HepG2 (cell line): Measurements from ENCODE around the gene DYDC2. TPM values are rescaled to one million over a fixed set of nuclear protein-coding genes. Genes with fewer than 3 reads are reported as not detected.
A peak's percentile ranks its signal among the peaks of the same experiment; 100 is the strongest.

ENCODE experiments used
- ATRX ChIP-seq: sonication (generic); formaldehyde crosslinking; IDR thresholded peaks from 2 replicates; pipeline ENCODE4 v1.4.0; 2020; ENCODE audit warnings: missing genetic modification reagents, borderline replicate concordance
- BHLHE40 ChIP-seq: IDR thresholded peaks from 2 replicates; pipeline ENCODE4 v1.6.1; 2011; ENCODE audit warnings: low read length, improper control_type of control experiment
- DBP ChIP-seq: sonication (generic); formaldehyde crosslinking; IDR thresholded peaks from 2 replicates; pipeline ENCODE4 v1.4.0; 2020; ENCODE audit warnings: missing genetic modification reagents; ENCODE audit errors: not compliant biosample characterization
- EP300 ChIP-seq, 3 experiments: sonication (generic) in 1 of 3; formaldehyde crosslinking in 1 of 3; IDR thresholded peaks; 2 replicates each; pipeline versions ENCODE4 v1.5.1 to v1.6.1; 2011 to 2020; ENCODE audit warnings: low read depth in 2 of 3, low read length in 2 of 3, borderline replicate concordance in 1 of 3, improper control_type of control experiment in 1 of 3, mild to moderate bottlenecking in 1 of 3, missing genetic modification reagents in 1 of 3, moderate library complexity in 1 of 3
- FOXM1 ChIP-seq: sonication (generic); formaldehyde crosslinking; IDR thresholded peaks from 2 replicates; pipeline ENCODE4 v1.5.0; 2020; ENCODE audit warnings: missing genetic modification reagents
- JUND ChIP-seq: sonication (generic); formaldehyde crosslinking; IDR thresholded peaks from 2 replicates; pipeline ENCODE4 v1.8.0; 2022; ENCODE audit warnings: mild to moderate bottlenecking, missing genetic modification reagents
- KIAA2018 ChIP-seq: sonication (generic); formaldehyde crosslinking; IDR thresholded peaks from 2 replicates; pipeline ENCODE4 v1.5.0; 2020; ENCODE audit warnings: mild to moderate bottlenecking, missing genetic modification reagents, borderline replicate concordance
- MTERF4 ChIP-seq: sonication (generic); formaldehyde crosslinking; IDR thresholded peaks from 2 replicates; pipeline ENCODE4 v1.8.0; 2023; ENCODE audit warnings: mild to moderate bottlenecking, missing genetic modification reagents
- MXD3 ChIP-seq: IDR thresholded peaks from 2 replicates; pipeline ENCODE4 v1.6.1; 2016; ENCODE audit warnings: mild to moderate bottlenecking, missing biosample characterization, missing genetic modification reagents
- SMAD9 ChIP-seq: sonication (generic); formaldehyde crosslinking; IDR thresholded peaks from 2 replicates; pipeline ENCODE4 v1.5.1; 2020; ENCODE audit warnings: mild to moderate bottlenecking, missing genetic modification reagents
- TARDBP ChIP-seq: sonication (generic); formaldehyde crosslinking; IDR thresholded peaks from 2 replicates; pipeline ENCODE4 v1.8.0; 2022; ENCODE audit warnings: mild to moderate bottlenecking, missing genetic modification reagents
- THRA ChIP-seq: sonication (generic); formaldehyde crosslinking; IDR thresholded peaks from 2 replicates; pipeline ENCODE4 v1.4.0; 2020; ENCODE audit warnings: missing genetic modification reagents, borderline replicate concordance
- XRCC5 ChIP-seq: fragments of 200-400 bp; formaldehyde crosslinking; optimal IDR thresholded peaks from 2 replicates; pipeline ENCODE3; 2017; ENCODE audit warnings: mild to moderate bottlenecking, low read length
- ZFAT ChIP-seq: sonication (generic); formaldehyde crosslinking; conservative IDR thresholded peaks from 2 replicates; pipeline ENCODE4 v1.8.1; 2023; ENCODE audit warnings: missing genetic modification reagents, inconsistent platforms
- ZMYM3 ChIP-seq: sonication (generic); formaldehyde crosslinking; IDR thresholded peaks from 2 replicates; pipeline ENCODE4 v1.5.1; 2020; ENCODE audit warnings: mild to moderate bottlenecking, missing genetic modification reagents
- ZNF20 ChIP-seq: sonication (generic); formaldehyde crosslinking; IDR thresholded peaks from 2 replicates; pipeline ENCODE4 v1.4.0; 2020; ENCODE audit warnings: mild to moderate bottlenecking, moderate library complexity, missing genetic modification reagents
- ZNF563 ChIP-seq: sonication (generic); formaldehyde crosslinking; IDR thresholded peaks from 2 replicates; pipeline ENCODE4 v1.8.0; 2022; ENCODE audit warnings: mild to moderate bottlenecking, moderate library complexity, missing genetic modification reagents
- ZNF879 ChIP-seq: sonication (generic); formaldehyde crosslinking; IDR thresholded peaks from 2 replicates; pipeline ENCODE4 v1.8.1; 2023; ENCODE audit warnings: missing genetic modification reagents
- polyA plus RNA-seq, 8 experiments: library from polyadenylated mRNA; depleted of rRNA in 3 of 8; stranded (reverse) in 7 of 8; unstranded in 1 of 8; fragments of >200 nt; fragmentation: Illumina TruSeq in 4 of 8; extraction: Trizol in 4 of 8; gene quantifications; 2 replicates each; pipeline versions ENCODE4 v1.2.1 to v1.2.3, GENCODE V29; 2011 to 2016; ENCODE audit warnings: low read depth in 4 of 8, missing spikeins in 1 of 8, mixed read lengths in 1 of 8; ENCODE audit not compliant: insufficient read depth in 1 of 8
- total RNA-seq, 5 experiments: library from RNA; depleted of rRNA; stranded (reverse); fragments of >200 nt; fragmentation: Illumina TruSeq; extraction: Trizol; gene quantifications; 2 replicates each; pipeline ENCODE4 v1.2.3, GENCODE V29; 2016; ENCODE audit warnings: low read depth in 1 of 5

Gene DYDC2
- total and polyA plus RNA-seq, 2 of the 13 experiments (the other 11 are each of a cell fraction or from before 2014, with no cell fraction given), result 0.98 to 2.3 TPM

- TF ChIP-seq DBP (CRISPR knock-in tag) (no peak), ZFAT (CRISPR knock-in tag) (no peak), THRA (CRISPR knock-in tag) (no peak), SMAD9 (no peak), BHLHE40 (no peak), MXD3 (CRISPR knock-in tag) (no peak), ZNF20 (no peak), XRCC5 (no peak), TARDBP (CRISPR knock-in tag) (peak; percentile 9; the same call in 1 of the 2 replicates), KIAA2018 (CRISPR knock-in tag) (no peak), ZNF563 (0 out of 2 replicates have a peak, but pooled peaks have one; percentile 32), ATRX (no peak), EP300 (IDR thresholded peaks at IDR 0.05; ENCODE audit: low read depth in 2 of 2, low read length in 2 of 2) (no peak), EP300 (CRISPR knock-in tag; IDR thresholded peaks at IDR 0.05; ENCODE audit: borderline replicate concordance) (no peak), JUND (no peak), FOXM1 (no peak), ZMYM3 (CRISPR knock-in tag) (peak; percentile 6; the same call in 1 of the 2 replicates), ZNF879 (CRISPR knock-in tag) (no peak), MTERF4 (CRISPR knock-in tag) (0 out of 2 replicates have a peak, but pooled peaks have one; percentile 50)
These were observed 55.2 kb downstream of the DYDC2 start (continued) for GRCh38 chr10:80411681-80412220.
